ENCODE measurements around the gene ABCC8. TPM values are rescaled to one million over a fixed set of nuclear protein-coding genes. Genes with fewer than 3 reads are reported as not detected.

The ABCC8 gene
- polyA plus RNA-seq, 3 donors = not detected

- Mint-ChIP-seq H3K36me3 (no peaks in the 10 kb centered on the region), H3K9me3 (peaks cover 0 to 3% (median 0%) of the 10 kb centered on the region in 7 donors), H3K27me3 (ENCODE audit: low read depth in 3 of 3) (peaks cover 2 to 4% (median 3%) of the 10 kb centered on the region in 3 donors), H3K4me1 (no peaks in the 10 kb centered on the region), H3K27ac (no peak overlapping the region), H3K4me3 (no peak overlapping the region)
- Histone ChIP-seq H4K20me1 (ENCODE audit: insufficient read depth, low read length) (no peaks in the 10 kb centered on the region), H3K27ac (ENCODE audit: low read depth in 1 of 2, low read length in 2 of 2) (no peak overlapping the region), H3K9ac (ENCODE audit: insufficient read depth, low read length, poor library complexity, severe bottlenecking) (no peak overlapping the region), H3K4me3 (replicated peaks in 1 of 3; ENCODE audit: low read depth in 2 of 3, low read length in 3 of 3) (no peak overlapping the region), H3K36me3 (replicated peaks in 1 of 2; ENCODE audit: control insufficient read depth in 1 of 2, insufficient read depth in 2 of 2, low read length in 2 of 2) (no peaks in the 10 kb centered on the region), H2AFZ (ENCODE audit: insufficient read depth, low read depth, low read length, poor library complexity, severe bottlenecking) (no peak overlapping the region), H3K4me2 (replicated peaks; ENCODE audit: extremely low read depth, low read length, poor library complexity, severe bottlenecking) (no peak overlapping the region), H3K79me2 (ENCODE audit: insufficient read depth, low read length) (no peaks in the 10 kb centered on the region), H3K9me3 (replicated peaks in 1 of 2; ENCODE audit: control insufficient read depth in 1 of 2, insufficient read depth in 1 of 2, low read length in 2 of 2) (no peaks in the 10 kb centered on the region), H3K27me3 (ENCODE audit: control insufficient read depth in 2 of 2, insufficient read depth in 2 of 2, low read length in 2 of 2) (no peaks in the 10 kb centered on the region), H3K4me1 (ENCODE audit: control insufficient read depth in 1 of 2, insufficient read depth in 2 of 2, low read length in 2 of 2) (no peaks in the 10 kb centered on the region)
- DNase-seq = no peak
- TF ChIP-seq, protein P1, sequence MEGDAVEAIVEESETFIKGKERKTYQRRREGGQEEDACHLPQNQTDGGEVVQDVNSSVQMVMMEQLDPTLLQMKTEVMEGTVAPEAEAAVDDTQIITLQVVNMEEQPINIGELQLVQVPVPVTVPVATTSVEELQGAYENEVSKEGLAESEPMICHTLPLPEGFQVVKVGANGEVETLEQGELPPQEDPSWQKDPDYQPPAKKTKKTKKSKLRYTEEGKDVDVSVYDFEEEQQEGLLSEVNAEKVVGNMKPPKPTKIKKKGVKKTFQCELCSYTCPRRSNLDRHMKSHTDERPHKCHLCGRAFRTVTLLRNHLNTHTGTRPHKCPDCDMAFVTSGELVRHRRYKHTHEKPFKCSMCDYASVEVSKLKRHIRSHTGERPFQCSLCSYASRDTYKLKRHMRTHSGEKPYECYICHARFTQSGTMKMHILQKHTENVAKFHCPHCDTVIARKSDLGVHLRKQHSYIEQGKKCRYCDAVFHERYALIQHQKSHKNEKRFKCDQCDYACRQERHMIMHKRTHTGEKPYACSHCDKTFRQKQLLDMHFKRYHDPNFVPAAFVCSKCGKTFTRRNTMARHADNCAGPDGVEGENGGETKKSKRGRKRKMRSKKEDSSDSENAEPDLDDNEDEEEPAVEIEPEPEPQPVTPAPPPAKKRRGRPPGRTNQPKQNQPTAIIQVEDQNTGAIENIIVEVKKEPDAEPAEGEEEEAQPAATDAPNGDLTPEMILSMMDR (IDR thresholded peaks at IDR 0.05) = no peak
- intact Hi-C loops (cut with micrococcal nuclease) = no loop called here
- WGBS (ENCODE audit: insufficient coverage) = 96% methylated on average over 3 of the region's 4 CpGs
Observed at GRCh38 chr11:17525570-17525969, 48.9 kb upstream of the ABCC8 start.

DNA sequence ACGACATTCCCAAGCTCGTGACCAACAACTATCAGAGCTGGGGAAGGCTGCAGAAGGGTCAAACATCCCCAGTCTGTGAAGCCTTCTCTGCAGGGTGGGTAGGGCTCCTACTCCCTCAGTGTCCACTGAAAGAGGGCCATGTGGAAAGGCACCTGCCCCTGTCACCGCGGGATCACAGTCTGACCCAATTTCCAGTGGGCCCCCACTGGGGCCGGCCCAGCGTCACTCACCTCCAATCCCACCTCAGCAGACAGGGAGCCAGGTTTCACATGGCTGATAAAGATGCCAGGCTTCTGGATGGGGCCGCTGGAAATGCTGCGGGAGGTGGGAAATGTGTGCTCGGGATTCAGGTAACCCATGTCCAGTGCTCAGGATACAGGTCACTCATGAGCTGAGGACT, 47.6 kb upstream of the ABCC8 start:
- H3K4me1 Mint-ChIP-seq = no peaks in the 10 kb centered on the region

More for the DNA sequence above, 47.6 kb upstream of the ABCC8 start:
- Histone ChIP-seq H3K79me2 (ENCODE audit: insufficient read depth, low read length) (no peaks in the 10 kb centered on the region), H3K36me3 (replicated peaks in 1 of 2; ENCODE audit: control insufficient read depth in 1 of 2, insufficient read depth in 2 of 2, low read length in 2 of 2) (no peaks in the 10 kb centered on the region), H3K27me3 (ENCODE audit: control insufficient read depth in 2 of 2, insufficient read depth in 2 of 2, low read length in 2 of 2) (no peaks in the 10 kb centered on the region), H3K9ac (ENCODE audit: insufficient read depth, low read length, poor library complexity, severe bottlenecking) (no peak overlapping the region), H3K4me2 (replicated peaks; ENCODE audit: extremely low read depth, low read length, poor library complexity, severe bottlenecking) (no peak overlapping the region), H4K20me1 (ENCODE audit: insufficient read depth, low read length) (no peaks in the 10 kb centered on the region), H2AFZ (ENCODE audit: insufficient read depth, low read depth, low read length, poor library complexity, severe bottlenecking) (no peak overlapping the region), H3K9me3 (replicated peaks in 1 of 2; ENCODE audit: control insufficient read depth in 1 of 2, insufficient read depth in 1 of 2, low read length in 2 of 2) (no peaks in the 10 kb centered on the region), H3K4me1 (ENCODE audit: control insufficient read depth in 1 of 2, insufficient read depth in 2 of 2, low read length in 2 of 2) (no peaks in the 10 kb centered on the region), H3K4me3 (replicated peaks in 1 of 3; ENCODE audit: low read depth in 2 of 3, low read length in 3 of 3) (no peak overlapping the region), H3K27ac (ENCODE audit: low read depth in 1 of 2, low read length in 2 of 2) (no peak overlapping the region)
- Mint-ChIP-seq H3K27ac (no peak overlapping the region), H3K27me3 (ENCODE audit: low read depth in 3 of 3) (peaks cover 1 to 4% (median 2%) of the 10 kb centered on the region in 3 donors), H3K4me3 (no peak overlapping the region), H3K36me3 (no peaks in the 10 kb centered on the region), H3K9me3 (peaks cover 0 to 3% (median 0%) of the 10 kb centered on the region in 7 donors)
- TF ChIP-seq, protein P1 (IDR thresholded peaks at IDR 0.05) = no peak
- WGBS (ENCODE audit: insufficient coverage) = 85% methylated on average over 5 of the region's 9 CpGs
- DNase-seq = no peak
- intact Hi-C loops (cut with micrococcal nuclease) = no loop called here

Measured in CD14-positive monocyte (primary cell).